ENCODE results near the gene TNFRSF8.

Gene TNFRSF8

DNA sequence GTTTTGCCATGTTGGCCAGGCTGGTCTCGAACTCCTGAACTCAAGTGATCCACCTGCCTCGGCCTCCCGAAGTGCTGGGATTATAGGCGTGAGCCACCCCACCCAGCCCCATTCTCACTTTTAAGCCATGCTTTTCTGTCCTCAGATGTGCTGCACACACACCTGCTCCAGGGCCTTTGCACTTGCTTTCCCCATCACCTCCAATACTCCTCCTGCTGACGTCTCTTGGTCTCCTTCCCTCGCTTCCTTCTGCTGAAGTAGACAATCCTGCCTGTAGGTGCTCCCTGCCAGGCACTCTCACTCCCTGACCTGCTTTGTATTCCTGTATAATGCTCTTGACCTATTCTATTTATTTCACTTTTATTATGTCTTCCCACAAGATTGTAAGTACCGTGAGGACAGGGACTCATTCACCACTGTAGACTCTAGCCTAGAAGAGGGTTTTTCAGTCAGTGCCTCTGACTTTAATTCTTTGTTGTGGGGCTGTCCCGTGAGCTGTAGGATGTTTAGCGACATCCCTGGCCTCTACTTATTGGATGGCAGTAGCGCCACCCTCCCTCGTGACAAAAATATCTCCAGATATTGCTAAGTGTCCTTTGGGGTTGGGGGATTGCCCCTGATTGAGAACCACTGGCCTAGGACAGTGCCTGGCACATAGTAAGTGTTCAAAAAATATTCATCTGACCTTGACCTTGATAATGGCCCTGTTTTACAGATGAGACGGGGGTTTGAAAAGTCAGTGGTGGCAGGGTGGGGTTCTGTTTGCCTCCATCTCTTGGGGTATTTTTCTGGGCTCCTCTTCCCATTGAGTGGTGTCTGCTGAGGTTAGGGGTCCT is 108.3 kb downstream of the TNFRSF8 start:
- TF ChIP-seq EZH2 (IDR thresholded peaks at IDR 0.05; ENCODE audit: borderline replicate concordance, low read length): no peak
- TF ChIP-seq CTCF (IDR thresholded peaks at IDR 0.05; ENCODE audit: low read length): no peak
- Histone ChIP-seq H3K9me3 (ENCODE audit: low read length) (no peaks in the 10 kb centered on the region), H3K79me2 (ENCODE audit: insufficient read depth, low read length) (no peaks in the 10 kb centered on the region), H3K4me2 (ENCODE audit: low read length) (no peak overlapping the region), H3K4me1 (ENCODE audit: insufficient read depth, low read length, severe bottlenecking) (no peaks in the 10 kb centered on the region), H3K36me3 (ENCODE audit: insufficient read depth, low read length) (no peaks in the 10 kb centered on the region), H3K27ac (ENCODE audit: low read depth, low read length, poor library complexity, severe bottlenecking) (no peak overlapping the region), H3K9me2 (ENCODE audit: low read depth, low read length) (no peaks in the 10 kb centered on the region), H4K20me1 (ENCODE audit: insufficient read depth, low read length) (no peaks in the 10 kb centered on the region), H3K9ac (ENCODE audit: low read length) (no peak overlapping the region), H3K27me3 (ENCODE audit: insufficient read depth, low read length) (peaks cover 16% of the 10 kb centered on the region; the same call in 1 of the 2 replicates), H3K4me3 (ENCODE audit: low read depth, low read length, poor library complexity, severe bottlenecking) (no peak overlapping the region), H2AFZ (ENCODE audit: low read length) (no peak overlapping the region), H3F3A (ENCODE audit: insufficient read depth, low read length) (no peaks in the 10 kb centered on the region)

DNA sequence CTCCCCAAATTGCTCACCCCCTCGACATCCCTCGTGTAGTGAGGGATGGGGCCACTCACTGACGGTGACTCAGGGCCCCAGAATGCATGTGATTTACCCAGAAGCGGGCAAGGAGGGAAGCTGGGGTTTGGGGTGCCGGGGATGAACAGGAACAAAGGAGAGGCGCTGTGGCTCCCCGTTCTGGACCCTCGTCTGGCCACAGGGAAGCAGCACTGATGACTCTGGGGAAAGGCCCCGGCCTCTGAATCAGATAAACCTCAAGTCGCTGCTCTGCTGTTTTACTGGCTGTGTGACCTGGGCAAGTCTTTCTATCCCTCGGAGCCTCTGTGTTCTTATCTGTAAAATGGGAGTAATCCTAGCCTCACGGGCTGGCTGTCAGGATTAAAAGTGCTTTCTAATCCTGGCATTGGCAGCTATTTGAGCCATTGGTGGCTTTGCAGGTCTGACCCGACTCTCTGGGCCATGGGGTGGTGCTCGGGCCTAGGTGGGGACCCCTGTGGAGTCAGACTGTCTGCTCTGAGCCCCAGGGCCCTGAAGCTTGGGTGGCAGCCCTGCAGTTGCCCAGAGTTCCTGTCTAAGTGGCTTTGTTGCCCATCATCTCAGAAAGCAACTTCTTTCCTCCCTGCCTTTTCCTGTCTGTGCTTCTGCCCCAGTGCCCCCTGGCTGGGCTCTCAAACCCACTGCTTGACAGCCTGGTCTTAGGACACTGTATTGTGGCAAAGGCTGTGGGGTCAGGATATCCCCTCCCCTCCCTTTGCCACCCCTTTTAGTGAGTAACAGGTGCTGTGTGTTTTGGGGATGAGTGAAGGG is 109.1 kb downstream of the TNFRSF8 start:
- H3K79me2 ChIP-seq (ENCODE audit: insufficient read depth, low read length): no peaks in the 10 kb centered on the region
- no peaks in the 10 kb centered on the region for H3K36me3 ChIP-seq (ENCODE audit: insufficient read depth, low read length)
- H3K9me2 ChIP-seq (ENCODE audit: low read depth, low read length): no peaks in the 10 kb centered on the region
- H3K9ac ChIP-seq (ENCODE audit: low read length): no peak overlapping the region
- TF ChIP-seq CTCF (IDR thresholded peaks at IDR 0.05; ENCODE audit: low read length) (no peak), EZH2 (IDR thresholded peaks at IDR 0.05; ENCODE audit: borderline replicate concordance, low read length) (no peak)
- no peaks in the 10 kb centered on the region for H3F3A ChIP-seq (ENCODE audit: insufficient read depth, low read length)
- no peaks in the 10 kb centered on the region for H3K4me1 ChIP-seq (ENCODE audit: insufficient read depth, low read length, severe bottlenecking)
- H3K27ac ChIP-seq (ENCODE audit: low read depth, low read length, poor library complexity, severe bottlenecking): no peak overlapping the region
- H3K4me3 ChIP-seq (ENCODE audit: low read depth, low read length, poor library complexity, severe bottlenecking): no peak overlapping the region
- no peak overlapping the region for H2AFZ ChIP-seq (ENCODE audit: low read length)
- H4K20me1 ChIP-seq (ENCODE audit: insufficient read depth, low read length): no peaks in the 10 kb centered on the region
- H3K27me3 ChIP-seq (ENCODE audit: insufficient read depth, low read length): peaks cover 19% of the 10 kb centered on the region; the same call in 1 of the 2 replicates
- H3K4me2 ChIP-seq (ENCODE audit: low read length): no peak overlapping the region
- no peaks in the 10 kb centered on the region for H3K9me3 ChIP-seq (ENCODE audit: low read length)

DNA sequence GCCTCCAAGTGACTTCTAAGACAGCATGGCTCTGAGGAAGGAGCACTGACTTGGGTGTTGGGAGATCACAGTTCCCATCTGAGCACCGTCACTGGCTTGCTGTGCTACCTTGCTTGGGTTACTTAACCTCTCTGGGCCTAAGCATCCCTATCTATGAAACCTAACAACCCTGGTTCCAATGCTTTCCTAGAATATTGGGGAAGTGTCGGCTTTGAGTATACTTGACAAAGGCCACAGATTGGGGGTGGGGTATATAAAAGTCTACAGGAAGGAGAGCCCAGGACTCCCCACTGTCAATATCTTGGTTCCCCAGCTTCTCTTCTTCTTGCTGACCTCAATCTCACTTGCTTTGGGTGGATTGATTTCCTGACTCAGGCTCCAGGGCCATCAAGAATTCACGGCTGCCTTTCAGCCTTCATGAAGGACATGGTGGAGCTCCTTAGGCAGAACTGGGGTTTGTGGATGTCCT is 110.0 kb downstream of the TNFRSF8 start:
- H3K9me3 ChIP-seq (ENCODE audit: low read length): no peaks in the 10 kb centered on the region
- H3K27ac ChIP-seq (ENCODE audit: low read depth, low read length, poor library complexity, severe bottlenecking): no peak overlapping the region
- no peaks in the 10 kb centered on the region for H4K20me1 ChIP-seq (ENCODE audit: insufficient read depth, low read length)
- no peaks in the 10 kb centered on the region for H3K9me2 ChIP-seq (ENCODE audit: low read depth, low read length)
- no peaks in the 10 kb centered on the region for H3F3A ChIP-seq (ENCODE audit: insufficient read depth, low read length)
- H3K4me1 ChIP-seq (ENCODE audit: insufficient read depth, low read length, severe bottlenecking): no peaks in the 10 kb centered on the region
- no peak overlapping the region for H3K4me3 ChIP-seq (ENCODE audit: low read depth, low read length, poor library complexity, severe bottlenecking)
- no peak overlapping the region for H3K9ac ChIP-seq (ENCODE audit: low read length)
- no peak overlapping the region for H3K4me2 ChIP-seq (ENCODE audit: low read length)
- peaks cover 19% of the 10 kb centered on the region; the same call in 1 of the 2 replicates for H3K27me3 ChIP-seq (ENCODE audit: insufficient read depth, low read length)
- no peak overlapping the region for H2AFZ ChIP-seq (ENCODE audit: low read length)
- no peaks in the 10 kb centered on the region for H3K79me2 ChIP-seq (ENCODE audit: insufficient read depth, low read length)
- TF ChIP-seq CTCF (IDR thresholded peaks at IDR 0.05; ENCODE audit: low read length): no peak
- no peak for TF ChIP-seq EZH2 (IDR thresholded peaks at IDR 0.05; ENCODE audit: borderline replicate concordance, low read length)
- no peaks in the 10 kb centered on the region for H3K36me3 ChIP-seq (ENCODE audit: insufficient read depth, low read length)
